ENCODE results near the gene TMPRSS5. TPM values are rescaled to one million over a fixed set of nuclear protein-coding genes. Genes with fewer than 3 reads are reported as not detected.

TMPRSS5 gene
- total RNA-seq, 1 experiment from 2014 or later, result 1.5 TPM

DNA sequence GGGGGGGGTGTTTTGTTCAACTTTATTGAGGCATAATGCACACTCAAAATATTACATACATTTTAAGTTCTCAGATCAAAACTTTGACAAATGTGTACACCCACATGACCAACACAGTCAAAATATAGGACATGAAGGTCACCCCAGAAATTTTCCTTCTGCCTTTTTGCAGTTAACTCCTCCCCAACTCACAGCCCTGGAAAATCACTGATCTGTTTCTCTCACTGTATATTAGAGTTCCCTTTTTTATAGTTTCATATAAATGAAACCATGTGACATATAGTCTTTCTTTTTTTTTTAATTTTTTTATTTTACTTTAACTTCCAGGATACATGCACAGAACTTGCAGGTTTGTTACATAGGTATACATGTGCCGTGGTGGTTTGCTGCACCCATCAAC is 4.6 kb downstream of the TMPRSS5 start:
- no peaks in the 10 kb centered on the region for H3K36me3 ChIP-seq (ENCODE audit: insufficient read depth, low read length, poor library complexity, severe bottlenecking)
- TF ChIP-seq, protein P1, sequence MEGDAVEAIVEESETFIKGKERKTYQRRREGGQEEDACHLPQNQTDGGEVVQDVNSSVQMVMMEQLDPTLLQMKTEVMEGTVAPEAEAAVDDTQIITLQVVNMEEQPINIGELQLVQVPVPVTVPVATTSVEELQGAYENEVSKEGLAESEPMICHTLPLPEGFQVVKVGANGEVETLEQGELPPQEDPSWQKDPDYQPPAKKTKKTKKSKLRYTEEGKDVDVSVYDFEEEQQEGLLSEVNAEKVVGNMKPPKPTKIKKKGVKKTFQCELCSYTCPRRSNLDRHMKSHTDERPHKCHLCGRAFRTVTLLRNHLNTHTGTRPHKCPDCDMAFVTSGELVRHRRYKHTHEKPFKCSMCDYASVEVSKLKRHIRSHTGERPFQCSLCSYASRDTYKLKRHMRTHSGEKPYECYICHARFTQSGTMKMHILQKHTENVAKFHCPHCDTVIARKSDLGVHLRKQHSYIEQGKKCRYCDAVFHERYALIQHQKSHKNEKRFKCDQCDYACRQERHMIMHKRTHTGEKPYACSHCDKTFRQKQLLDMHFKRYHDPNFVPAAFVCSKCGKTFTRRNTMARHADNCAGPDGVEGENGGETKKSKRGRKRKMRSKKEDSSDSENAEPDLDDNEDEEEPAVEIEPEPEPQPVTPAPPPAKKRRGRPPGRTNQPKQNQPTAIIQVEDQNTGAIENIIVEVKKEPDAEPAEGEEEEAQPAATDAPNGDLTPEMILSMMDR (conservative IDR thresholded peaks at IDR 0.05; ENCODE audit: low read depth, low read length), result no peak
- no peak for TF ChIP-seq EZH2 (IDR thresholded peaks at IDR 0.05; ENCODE audit: borderline replicate concordance, low read depth, low read length, poor library complexity, severe bottlenecking)
- no peaks in the 10 kb centered on the region for H3K27me3 ChIP-seq (replicated peaks; ENCODE audit: insufficient read depth, low read depth, low read length, poor library complexity)
- no peak overlapping the region for H3K27ac ChIP-seq (ENCODE audit: low read depth, low read length, poor library complexity, severe bottlenecking)
- CTCF ChIA-PET, result no interaction called here
- POLR2A ChIA-PET (ENCODE audit: low non-redundant PET), result no interaction called here
- intact Hi-C loops (cut with micrococcal nuclease; ENCODE audit: unreplicated experiment), result no loop called here
- H3K4me1 ChIP-seq (ENCODE audit: insufficient read depth, low read length, poor library complexity, severe bottlenecking), result peaks cover 13% of the 10 kb centered on the region
- no TSS peak for BruUV-seq (replicated peaks)
- no peaks in the 10 kb centered on the region for H3K9me3 ChIP-seq (ENCODE audit: low read depth, low read length, poor library complexity, severe bottlenecking)
- DNase-seq (ENCODE audit: low spot score), result no peak
- no peak overlapping the region for H3K4me3 ChIP-seq (ENCODE audit: low read depth, low read length, poor library complexity, severe bottlenecking)

DNA sequence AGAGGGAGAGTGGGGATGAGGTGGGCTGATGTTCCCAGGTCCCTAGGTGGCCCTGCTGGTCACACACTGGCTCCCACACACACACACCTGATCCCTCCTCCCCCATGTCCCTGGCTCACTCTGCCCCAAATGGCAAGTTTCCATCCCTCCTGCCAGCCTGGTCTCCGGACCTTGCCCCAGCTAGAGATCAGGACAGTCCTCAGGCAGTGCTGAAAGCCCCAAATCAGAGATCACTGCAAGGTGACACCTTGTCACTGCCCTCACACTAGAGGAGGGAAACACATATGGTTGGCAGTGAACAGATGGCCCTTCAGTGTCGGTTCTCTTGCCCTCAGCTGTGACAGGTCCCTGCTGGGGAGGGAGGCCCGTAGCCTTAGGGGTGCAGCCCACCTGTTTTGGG is 7.6 kb downstream of the TMPRSS5 start:
- no peak for DNase-seq (ENCODE audit: low spot score)
- ChIA-PET CTCF (no interaction called here), POLR2A (ENCODE audit: low non-redundant PET) (no interaction called here)
- H3K27ac ChIP-seq (ENCODE audit: low read depth, low read length, poor library complexity, severe bottlenecking), result no peak overlapping the region
- H3K4me1 ChIP-seq (ENCODE audit: insufficient read depth, low read length, poor library complexity, severe bottlenecking), result no peaks in the 10 kb centered on the region
- H3K4me3 ChIP-seq (ENCODE audit: low read depth, low read length, poor library complexity, severe bottlenecking), result no peak overlapping the region
- no TSS peak for BruUV-seq (replicated peaks)
- TF ChIP-seq, protein P1 (conservative IDR thresholded peaks at IDR 0.05; ENCODE audit: low read depth, low read length), result no peak
- no peak for TF ChIP-seq EZH2 (IDR thresholded peaks at IDR 0.05; ENCODE audit: borderline replicate concordance, low read depth, low read length, poor library complexity, severe bottlenecking)
- no peaks in the 10 kb centered on the region for H3K27me3 ChIP-seq (replicated peaks; ENCODE audit: insufficient read depth, low read depth, low read length, poor library complexity)
- intact Hi-C loops (cut with micrococcal nuclease; ENCODE audit: unreplicated experiment), result no loop called here
- H3K36me3 ChIP-seq (ENCODE audit: insufficient read depth, low read length, poor library complexity, severe bottlenecking), result no peaks in the 10 kb centered on the region
- no peaks in the 10 kb centered on the region for H3K9me3 ChIP-seq (ENCODE audit: low read depth, low read length, poor library complexity, severe bottlenecking)

DNA sequence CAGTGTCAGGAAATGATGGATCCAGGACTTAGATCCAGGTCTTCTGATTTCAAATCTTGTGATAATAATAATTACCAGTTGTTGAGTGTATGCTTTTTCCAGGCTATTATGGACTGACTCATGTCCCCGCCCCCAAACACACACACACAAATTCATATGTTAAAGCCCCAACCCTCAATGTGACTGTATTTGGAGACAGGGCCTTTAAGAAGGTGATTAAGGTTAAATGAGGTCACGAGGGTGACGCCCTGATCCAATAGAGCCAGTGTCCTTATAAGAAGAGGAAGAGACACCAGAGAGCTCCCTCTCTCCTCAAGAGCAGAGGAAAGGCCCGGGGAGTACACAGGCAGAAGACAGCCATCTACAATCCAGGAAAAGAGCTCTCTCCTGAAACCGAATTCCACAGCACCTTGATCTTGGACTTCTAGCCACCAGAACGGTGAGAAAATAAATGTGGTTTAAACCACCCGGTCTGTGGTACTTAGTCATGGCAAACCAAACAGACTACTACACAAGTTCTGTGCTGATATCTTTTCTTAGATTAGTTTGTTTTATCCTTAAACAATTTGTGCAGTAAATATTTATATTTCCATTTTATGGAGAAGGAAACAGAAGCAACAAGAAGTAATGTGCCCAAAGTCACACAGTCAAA is 8.2 kb downstream of the TMPRSS5 start:
- TF ChIP-seq EZH2 (IDR thresholded peaks at IDR 0.05; ENCODE audit: borderline replicate concordance, low read depth, low read length, poor library complexity, severe bottlenecking), result no peak
- TF ChIP-seq, protein P1 (conservative IDR thresholded peaks at IDR 0.05; ENCODE audit: low read depth, low read length), result no peak
- H3K9me3 ChIP-seq (ENCODE audit: low read depth, low read length, poor library complexity, severe bottlenecking), result no peaks in the 10 kb centered on the region
- no TSS peak for BruUV-seq (replicated peaks)
- ChIA-PET CTCF (no interaction called here), POLR2A (ENCODE audit: low non-redundant PET) (no interaction called here)
- DNase-seq (ENCODE audit: low spot score), result no peak
- no peaks in the 10 kb centered on the region for H3K36me3 ChIP-seq (ENCODE audit: insufficient read depth, low read length, poor library complexity, severe bottlenecking)
- no peaks in the 10 kb centered on the region for H3K4me1 ChIP-seq (ENCODE audit: insufficient read depth, low read length, poor library complexity, severe bottlenecking)
- intact Hi-C loops (cut with micrococcal nuclease; ENCODE audit: unreplicated experiment), result no loop called here
- H3K4me3 ChIP-seq (ENCODE audit: low read depth, low read length, poor library complexity, severe bottlenecking), result no peak overlapping the region
- H3K27me3 ChIP-seq (replicated peaks; ENCODE audit: insufficient read depth, low read depth, low read length, poor library complexity), result no peaks in the 10 kb centered on the region
- no peak overlapping the region for H3K27ac ChIP-seq (ENCODE audit: low read depth, low read length, poor library complexity, severe bottlenecking)

Measured in A673 (cell line).